NCI-H2196 (cell line): ENCODE results near the gene C4orf50.
A peak's percentile ranks its signal among the peaks of the same experiment; 100 is the strongest.

Experiments
- DNase-seq: peaks from one replicate; lab custom pipeline; 2025; ENCODE audit not compliant: unreplicated experiment; lab: John Stamatoyannopoulos, UW

Gene C4orf50

GRCh38 chr4:5894266-5894665, 124.0 kb downstream of the C4orf50 start:
- DNase-seq = no peak

GRCh38 chr4:5893591-5893990, 124.6 kb downstream of the C4orf50 start:
- no peak for DNase-seq

GRCh38 chr4:5893004-5893580, 125.1 kb downstream of the C4orf50 start, which contains the start of gene CRMP1:
CRMP1 (minus strand) TSS chr4:5893086; CDS start chr4:5892969, 117 bp downstream.
- DNase-seq = peak; percentile 55

- no peak for DNase-seq
Measured at GRCh38 chr4:5892323-5893003, 125.8 kb downstream of the C4orf50 start.

- no peak for DNase-seq
Measured at GRCh38 chr4:5891563-5892322, 126.5 kb downstream of the C4orf50 start.

- DNase-seq = peak; percentile 87
Measured at GRCh38 chr4:5890063-5890727, 128.0 kb downstream of the C4orf50 start.

GRCh38 chr4:5889002-5889696, 129.1 kb downstream of the C4orf50 start:
- DNase-seq = no peak

- DNase-seq = peak; percentile 77
Measured at GRCh38 chr4:5888222-5889001, 129.8 kb downstream of the C4orf50 start.

GRCh38 chr4:5887361-5888221, 130.6 kb downstream of the C4orf50 start:
- peak; percentile 51 for DNase-seq

- DNase-seq = peak; percentile 51
Measured at GRCh38 chr4:5887011-5887360, 131.2 kb downstream of the C4orf50 start.

GRCh38 chr4:5885733-5886132, 132.5 kb downstream of the C4orf50 start:
- DNase-seq = no peak

- no peak for DNase-seq
Measured at GRCh38 chr4:5884796-5885195, 133.4 kb downstream of the C4orf50 start.

- no peak for DNase-seq
Measured at GRCh38 chr4:5883916-5884315, 134.3 kb downstream of the C4orf50 start.

- no peak for DNase-seq
Measured at GRCh38 chr4:5882947-5883346, 135.3 kb downstream of the C4orf50 start.

GRCh38 chr4:5881340-5881739, 136.9 kb downstream of the C4orf50 start:
- no peak for DNase-seq

- DNase-seq = peak; percentile 9
Measured at GRCh38 chr4:5878359-5878758, 139.9 kb downstream of the C4orf50 start.

GRCh38 chr4:5877392-5877791, 140.8 kb downstream of the C4orf50 start:
- DNase-seq = no peak

- peak; percentile 28 for DNase-seq
Measured at GRCh38 chr4:5874811-5875449, 143.3 kb downstream of the C4orf50 start.

GRCh38 chr4:5870701-5871100, 147.5 kb downstream of the C4orf50 start:
- no peak for DNase-seq
